ENCODE data around the gene SAYSD1.
A peak's percentile ranks its signal among the peaks of the same experiment; 100 is the strongest.
"Not testable (repeated sequence)": the region's sequence is repeated elsewhere in the genome, so short reads cannot be mapped to it uniquely, and the experiment has no call there.

The SAYSD1 gene

GRCh38 chr6:39114704-39115599 lies at the start of gene SAYSD1:
TSS of gene SAYSD1 (minus strand) at chr6:39115186. CDS start at chr6:39115089, 97 bp downstream.
- DNase-seq, result peak; percentile 93

- DNase-seq, result no peak
Observed at GRCh38 chr6:39157511-39157910, 42.5 kb upstream of the SAYSD1 start.

- DNase-seq, result no peak
Observed at GRCh38 chr6:39156801-39157200, 41.8 kb upstream of the SAYSD1 start.

GRCh38 chr6:39154705-39155104 lies 39.7 kb upstream of the SAYSD1 start:
- no peak for DNase-seq

- no peak for DNase-seq
Observed at GRCh38 chr6:39153766-39154397, 38.9 kb upstream of the SAYSD1 start.

GRCh38 chr6:39152262-39152661 lies 37.3 kb upstream of the SAYSD1 start:
- no peak for DNase-seq

- no peak for DNase-seq
Observed at GRCh38 chr6:39151211-39151610, 36.2 kb upstream of the SAYSD1 start.

GRCh38 chr6:39144481-39145173 lies 29.6 kb upstream of the SAYSD1 start:
- no peak for DNase-seq

GRCh38 chr6:39143238-39143930 lies 28.4 kb upstream of the SAYSD1 start:
- DNase-seq, result no peak

GRCh38 chr6:39140556-39141167 lies 25.7 kb upstream of the SAYSD1 start:
- DNase-seq, result no peak

- peak; percentile 18 for DNase-seq
Observed at GRCh38 chr6:39137245-39137644, 22.3 kb upstream of the SAYSD1 start.

- not testable (repeated sequence) for DNase-seq
Observed at GRCh38 chr6:39136207-39136606, 21.2 kb upstream of the SAYSD1 start.

GRCh38 chr6:39134761-39135160 lies 19.8 kb upstream of the SAYSD1 start:
- not testable (repeated sequence) for DNase-seq

- DNase-seq, result no peak
Observed at GRCh38 chr6:39130691-39131090, 15.7 kb upstream of the SAYSD1 start.

GRCh38 chr6:39128832-39129231 lies 13.8 kb upstream of the SAYSD1 start:
- no peak for DNase-seq

- DNase-seq, result no peak
Observed at GRCh38 chr6:39128106-39128505, 13.1 kb upstream of the SAYSD1 start.

GRCh38 chr6:39124114-39124513 lies 9.1 kb upstream of the SAYSD1 start:
- no peak for DNase-seq

- no peak for DNase-seq
Observed at GRCh38 chr6:39118921-39119320, 3.9 kb upstream of the SAYSD1 start.

GRCh38 chr6:39114388-39114703 lies 640 bp downstream of the SAYSD1 start:
- DNase-seq, result no peak

GRCh38 chr6:39113788-39114187 lies 1.2 kb downstream of the SAYSD1 start:
- DNase-seq, result no peak

- DNase-seq, result no peak
Observed at GRCh38 chr6:39111280-39111679, 3.7 kb downstream of the SAYSD1 start.

- DNase-seq, result no peak
Observed at GRCh38 chr6:39108041-39108839, 6.7 kb downstream of the SAYSD1 start.

Measured in NCI-H226 (cell line).